ENCODE data around the gene RPS21. TPM values are rescaled to one million over a fixed set of nuclear protein-coding genes. Genes with fewer than 3 reads are reported as not detected.

RPS21 gene
- total and polyA plus RNA-seq, 4 donors: 350 to 705 (median 672) TPM

DNA sequence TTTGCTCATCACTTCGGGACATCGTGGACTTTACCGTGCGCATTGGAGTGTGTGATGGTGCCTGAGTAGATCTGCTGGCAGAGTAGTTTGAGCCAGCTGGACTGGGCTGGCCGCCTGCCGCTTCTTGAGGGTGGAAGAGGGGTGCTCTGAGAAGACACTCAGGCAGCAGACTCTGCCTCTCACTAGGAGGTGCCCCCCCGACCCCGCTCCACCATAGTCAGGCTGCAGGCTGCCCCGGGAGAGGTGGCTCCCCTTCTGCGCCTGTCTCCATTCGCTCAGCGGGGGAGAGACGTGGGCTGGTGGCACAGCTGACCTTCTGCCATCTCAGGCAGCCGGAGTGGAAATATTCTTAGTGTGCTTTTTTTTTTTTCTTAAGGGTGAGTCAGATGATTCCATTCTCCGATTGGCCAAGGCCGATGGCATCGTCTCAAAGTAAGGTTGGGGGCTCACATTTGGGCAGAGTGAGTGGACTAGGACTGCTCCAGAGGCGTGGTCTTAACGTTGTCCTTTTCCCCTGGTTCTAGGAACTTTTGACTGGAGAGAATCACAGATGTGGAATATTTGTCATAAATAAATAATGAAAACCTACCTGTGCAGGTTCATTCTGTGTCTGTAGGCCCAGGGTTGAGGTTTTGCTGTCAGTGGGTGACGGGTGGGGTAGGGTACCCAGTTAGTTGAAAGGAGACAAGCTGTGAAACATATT, 1.2 kb downstream of the RPS21 start:
- peaks cover 63% of the 10 kb centered on the region for H3K36me3 ChIP-seq (ENCODE audit: control insufficient read depth, insufficient read depth, low read length)
- no peaks in the 10 kb centered on the region for H3K9me3 ChIP-seq (ENCODE audit: control insufficient read depth, insufficient read depth, low read length)
- no peaks in the 10 kb centered on the region for H3K27me3 ChIP-seq (ENCODE audit: control insufficient read depth, insufficient read depth, low read length)
- H3K27ac ChIP-seq (ENCODE audit: low read depth, low read length): no peak overlapping the region
- peaks cover 29% of the 10 kb centered on the region for H3K4me1 ChIP-seq (ENCODE audit: control insufficient read depth, insufficient read depth, low read length)
- no peak for DNase-seq (ENCODE audit: low read depth in 4 of 6, low spot score in 6 of 6)
- 75% methylated on average over 12 of the region's 20 CpGs for WGBS (ENCODE audit: insufficient coverage)
- H3K4me3 ChIP-seq (ENCODE audit: low read depth, low read length): peak overlapping the region; percentile 85

DNA sequence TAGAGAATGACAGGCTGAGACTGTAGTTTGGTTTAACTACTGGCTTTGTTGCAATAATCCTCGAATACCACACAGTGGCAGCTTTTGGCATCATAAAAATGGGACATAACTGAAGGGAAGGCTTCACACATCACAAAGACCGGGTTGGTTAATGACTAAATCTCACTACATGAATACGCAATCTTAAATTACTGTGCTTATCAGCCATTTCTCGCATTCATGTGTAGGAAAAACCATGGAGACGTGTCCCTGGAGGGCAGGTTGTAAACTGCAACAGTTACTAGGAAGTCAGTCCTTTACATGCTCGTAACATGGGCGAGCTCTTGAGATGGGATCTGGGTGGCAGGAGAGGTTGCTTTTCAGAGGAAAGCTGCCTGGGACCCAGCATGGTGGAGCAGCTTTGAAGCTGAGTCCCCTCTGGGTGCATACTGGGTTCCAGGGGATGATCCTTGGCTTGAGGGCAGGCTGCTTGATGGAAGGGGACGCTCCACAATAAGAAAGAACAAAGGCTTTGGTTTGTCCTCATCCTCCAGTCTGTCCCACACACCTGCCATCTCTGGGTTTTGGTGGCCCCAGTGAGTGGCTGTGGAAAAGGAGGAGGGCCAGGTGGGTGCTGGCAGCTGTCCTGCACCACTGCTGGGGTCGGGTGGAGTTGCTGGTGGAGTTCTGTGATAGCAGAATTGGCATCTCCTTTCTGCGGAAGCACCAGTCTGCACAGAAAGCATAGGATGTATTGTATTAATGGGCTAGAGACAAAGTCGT, 2.1 kb downstream of the RPS21 start:
- no peaks in the 10 kb centered on the region for H3K9me3 ChIP-seq (ENCODE audit: control insufficient read depth, insufficient read depth, low read length)
- H3K4me1 ChIP-seq (ENCODE audit: control insufficient read depth, insufficient read depth, low read length): peaks cover 29% of the 10 kb centered on the region
- no peak overlapping the region for H3K4me3 ChIP-seq (ENCODE audit: low read depth, low read length)
- no peak overlapping the region for H3K27ac ChIP-seq (ENCODE audit: low read depth, low read length)
- H3K27me3 ChIP-seq (ENCODE audit: control insufficient read depth, insufficient read depth, low read length): no peaks in the 10 kb centered on the region
- 87% methylated on average over 10 of the region's 11 CpGs for WGBS (ENCODE audit: insufficient coverage)
- DNase-seq (ENCODE audit: low read depth in 4 of 6, low spot score in 6 of 6): peak in 1 of 6 donors; percentile 7
- peaks cover 72% of the 10 kb centered on the region for H3K36me3 ChIP-seq (ENCODE audit: control insufficient read depth, insufficient read depth, low read length)

DNA sequence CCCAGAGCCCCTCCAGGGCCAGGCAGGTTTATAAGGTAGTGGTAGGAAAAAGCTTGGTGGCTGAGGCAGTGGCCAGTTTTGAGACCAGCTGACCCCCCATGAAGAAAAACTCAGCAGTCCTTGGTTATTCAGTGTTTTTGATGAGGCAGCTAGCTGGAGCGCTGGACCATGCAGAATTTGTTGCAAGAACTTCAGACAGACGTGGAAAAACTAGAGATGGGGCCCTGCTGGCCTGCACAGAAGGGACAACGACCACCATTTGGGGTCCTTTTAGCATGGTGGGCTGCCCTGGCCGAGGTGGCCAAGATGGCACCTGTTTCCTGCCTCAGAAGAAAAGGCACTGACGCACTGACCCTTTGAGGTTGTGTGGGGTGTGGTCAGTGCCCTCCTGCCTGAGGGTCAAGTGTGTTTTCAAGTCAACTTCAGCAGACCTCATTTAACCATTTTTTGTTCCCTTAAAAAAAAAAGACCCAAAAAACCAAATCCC, 2.7 kb downstream of the RPS21 start:
- Histone ChIP-seq H3K36me3 (ENCODE audit: control insufficient read depth, insufficient read depth, low read length) (peaks cover 77% of the 10 kb centered on the region), H3K4me1 (ENCODE audit: control insufficient read depth, insufficient read depth, low read length) (peaks cover 29% of the 10 kb centered on the region), H3K4me3 (ENCODE audit: low read depth, low read length) (no peak overlapping the region), H3K9me3 (ENCODE audit: control insufficient read depth, insufficient read depth, low read length) (no peaks in the 10 kb centered on the region), H3K27me3 (ENCODE audit: control insufficient read depth, insufficient read depth, low read length) (no peaks in the 10 kb centered on the region), H3K27ac (ENCODE audit: low read depth, low read length) (no peak overlapping the region)
- no peak for DNase-seq (ENCODE audit: low read depth in 4 of 6, low spot score in 6 of 6)
- 78% methylated on average over 3 of the region's 5 CpGs for WGBS (ENCODE audit: insufficient coverage)

GRCh38 chr20:62390317-62391164, 3.6 kb downstream of the RPS21 start:
- H3K27ac ChIP-seq (ENCODE audit: low read depth, low read length): no peak overlapping the region

DNA sequence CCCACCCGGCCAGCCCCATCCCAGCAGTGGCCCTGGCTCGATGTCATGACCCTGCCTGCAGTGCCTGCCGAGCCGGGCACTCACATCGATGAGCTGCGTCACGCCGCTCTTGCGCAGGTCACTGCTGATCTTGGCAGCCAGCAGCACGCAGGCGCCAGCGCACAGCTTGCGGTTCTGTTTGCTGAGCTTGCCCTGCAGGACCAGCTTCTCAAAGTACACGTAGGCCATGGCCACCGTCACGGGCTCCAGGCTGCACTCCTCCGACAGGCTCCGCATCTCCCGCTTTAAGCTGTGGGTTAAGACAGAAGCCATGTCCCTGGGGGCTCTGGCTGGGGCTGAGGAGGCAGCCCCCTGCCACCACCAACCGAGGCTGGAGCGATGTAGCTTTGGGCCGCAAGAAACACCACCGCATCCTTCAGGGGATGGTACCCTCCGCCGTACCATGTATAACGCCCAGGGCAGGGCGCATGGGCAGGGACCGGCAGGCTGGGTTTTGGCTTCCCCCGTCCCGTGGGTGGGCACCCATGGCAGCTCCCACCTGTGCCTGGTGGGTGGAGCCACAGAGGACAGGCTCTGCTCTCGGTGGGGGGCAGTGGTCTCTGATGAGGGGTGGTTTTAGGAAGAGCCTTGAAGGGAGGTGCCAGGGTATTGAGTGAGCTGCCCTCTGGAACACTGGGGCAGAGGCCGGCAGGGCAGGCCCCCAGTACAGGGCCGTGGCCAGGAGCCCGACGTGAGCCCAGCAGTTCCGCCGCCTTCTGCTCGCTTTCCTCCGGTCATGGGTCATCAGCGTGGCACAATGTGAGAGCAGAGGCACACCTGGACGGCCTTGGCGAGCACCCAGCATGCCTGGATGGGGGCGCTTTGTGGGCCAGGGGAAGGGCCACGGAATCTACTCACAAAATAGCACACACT, 4.5 kb downstream of the RPS21 start:
- Histone ChIP-seq H3K4me1 (ENCODE audit: control insufficient read depth, insufficient read depth, low read length) (peaks cover 17% of the 10 kb centered on the region), H3K4me3 (ENCODE audit: low read depth, low read length) (no peak overlapping the region), H3K27ac (ENCODE audit: low read depth, low read length) (no peak overlapping the region), H3K27me3 (ENCODE audit: control insufficient read depth, insufficient read depth, low read length) (no peaks in the 10 kb centered on the region), H3K9me3 (ENCODE audit: control insufficient read depth, insufficient read depth, low read length) (no peaks in the 10 kb centered on the region), H3K36me3 (ENCODE audit: control insufficient read depth, insufficient read depth, low read length) (peaks cover 92% of the 10 kb centered on the region)
- 88% methylated on average over 44 of the region's 44 CpGs for WGBS (ENCODE audit: insufficient coverage)
- DNase-seq (ENCODE audit: low read depth in 4 of 6, low spot score in 6 of 6): no peak

More at GRCh38 chr20:62390317-62391164, 3.6 kb downstream of the RPS21 start:
- Histone ChIP-seq H3K27me3 (ENCODE audit: control insufficient read depth, insufficient read depth, low read length) (no peaks in the 10 kb centered on the region), H3K4me1 (ENCODE audit: control insufficient read depth, insufficient read depth, low read length) (peaks cover 26% of the 10 kb centered on the region), H3K9me3 (ENCODE audit: control insufficient read depth, insufficient read depth, low read length) (no peaks in the 10 kb centered on the region), H3K4me3 (ENCODE audit: low read depth, low read length) (no peak overlapping the region), H3K36me3 (ENCODE audit: control insufficient read depth, insufficient read depth, low read length) (peaks cover 83% of the 10 kb centered on the region)
- no peak for DNase-seq (ENCODE audit: low read depth in 4 of 6, low spot score in 6 of 6)
- WGBS (ENCODE audit: insufficient coverage): 84% methylated on average over 23 of the region's 29 CpGs

- H3K4me3 ChIP-seq (ENCODE audit: low read depth, low read length): no peak overlapping the region
- H3K9me3 ChIP-seq (ENCODE audit: control insufficient read depth, insufficient read depth, low read length): no peaks in the 10 kb centered on the region
- DNase-seq (ENCODE audit: low read depth in 4 of 6, low spot score in 6 of 6): no peak
- peaks cover 17% of the 10 kb centered on the region for H3K4me1 ChIP-seq (ENCODE audit: control insufficient read depth, insufficient read depth, low read length)
- peaks cover 98% of the 10 kb centered on the region for H3K36me3 ChIP-seq (ENCODE audit: control insufficient read depth, insufficient read depth, low read length)
- no peak overlapping the region for H3K27ac ChIP-seq (ENCODE audit: low read depth, low read length)
- 89% methylated on average over 9 of the region's 10 CpGs for WGBS (ENCODE audit: insufficient coverage)
- no peaks in the 10 kb centered on the region for H3K27me3 ChIP-seq (ENCODE audit: control insufficient read depth, insufficient read depth, low read length)
Measured at GRCh38 chr20:62392077-62392418, 5.1 kb downstream of the RPS21 start.

DNA sequence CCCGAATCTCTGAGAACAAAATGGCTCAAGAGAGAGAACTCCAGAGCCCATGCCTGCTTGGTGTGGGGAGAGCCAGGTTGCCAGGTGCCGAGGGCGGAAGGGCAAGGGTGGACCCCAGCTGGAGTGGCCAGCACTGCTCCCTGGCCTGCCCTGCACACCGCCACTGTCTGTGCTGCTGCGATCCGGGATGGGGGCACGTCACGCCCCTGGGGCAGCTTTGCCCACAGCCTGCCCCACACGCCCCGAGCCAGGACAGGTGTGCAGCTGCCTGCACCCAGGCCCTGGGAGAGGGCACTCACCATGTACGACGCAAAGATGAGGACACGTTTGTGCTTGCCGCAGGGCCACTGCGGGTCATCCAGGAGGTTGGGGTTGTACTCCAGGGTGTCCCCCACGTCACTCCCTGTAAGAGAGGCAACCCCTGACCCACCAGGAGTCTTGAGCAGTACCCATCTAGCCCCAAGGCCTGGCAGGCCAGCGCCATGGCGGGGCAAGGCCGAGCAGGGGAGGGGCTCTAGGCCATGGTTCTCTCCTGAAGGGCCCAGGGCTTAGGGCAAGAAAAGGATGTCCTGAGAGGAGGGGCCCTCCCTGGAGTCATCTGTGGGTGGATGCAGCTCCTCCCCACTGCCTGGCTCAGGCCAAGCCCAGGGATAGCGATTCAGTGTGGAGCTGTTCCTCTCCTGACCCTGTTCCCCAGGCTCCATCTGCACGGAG, 5.9 kb downstream of the RPS21 start:
- peaks cover 100% of the 10 kb centered on the region for H3K36me3 ChIP-seq (ENCODE audit: control insufficient read depth, insufficient read depth, low read length)
- no peak overlapping the region for H3K27ac ChIP-seq (ENCODE audit: low read depth, low read length)
- DNase-seq (ENCODE audit: low read depth in 4 of 6, low spot score in 6 of 6): no peak
- H3K4me3 ChIP-seq (ENCODE audit: low read depth, low read length): no peak overlapping the region
- 95% methylated on average over 19 of the region's 21 CpGs for WGBS (ENCODE audit: insufficient coverage)
- no peaks in the 10 kb centered on the region for H3K27me3 ChIP-seq (ENCODE audit: control insufficient read depth, insufficient read depth, low read length)
- H3K9me3 ChIP-seq (ENCODE audit: control insufficient read depth, insufficient read depth, low read length): no peaks in the 10 kb centered on the region
- peaks cover 11% of the 10 kb centered on the region for H3K4me1 ChIP-seq (ENCODE audit: control insufficient read depth, insufficient read depth, low read length)

GRCh38 chr20:62393335-62393665, 6.4 kb downstream of the RPS21 start:
- Histone ChIP-seq H3K4me1 (ENCODE audit: control insufficient read depth, insufficient read depth, low read length) (peaks cover 6% of the 10 kb centered on the region), H3K4me3 (ENCODE audit: low read depth, low read length) (no peak overlapping the region), H3K9me3 (ENCODE audit: control insufficient read depth, insufficient read depth, low read length) (no peaks in the 10 kb centered on the region), H3K27me3 (ENCODE audit: control insufficient read depth, insufficient read depth, low read length) (no peaks in the 10 kb centered on the region), H3K27ac (ENCODE audit: low read depth, low read length) (no peak overlapping the region), H3K36me3 (ENCODE audit: control insufficient read depth, insufficient read depth, low read length) (peaks cover 100% of the 10 kb centered on the region)
- no peak for DNase-seq (ENCODE audit: low read depth in 4 of 6, low spot score in 6 of 6)
- 88% methylated on average over 12 of the region's 12 CpGs for WGBS (ENCODE audit: insufficient coverage)
